Muscle layer of colon (tissue), 2 donors: Measurements from ENCODE around the gene CHSY1.

Source experiments
- H3K27ac ChIP-seq: one replicate; pipeline ENCODE4 v1.7.0; 2013; ENCODE audit warnings: low read depth, mild to moderate bottlenecking, low read length, moderate library complexity
- H3K27me3 ChIP-seq, 2 donors: one replicate each; pipeline ENCODE4 v1.7.0; 2013; ENCODE audit warnings: low read length in 2 of 2, mild to moderate bottlenecking in 2 of 2; ENCODE audit not compliant: insufficient read depth in 2 of 2, control insufficient read depth in 1 of 2
- H3K36me3 ChIP-seq: one replicate; pipeline ENCODE4 v1.7.0; 2013; ENCODE audit warnings: mild to moderate bottlenecking, low read length; ENCODE audit not compliant: insufficient read depth
- H3K4me1 ChIP-seq: one replicate; pipeline ENCODE4 v1.7.0; 2013; ENCODE audit warnings: mild to moderate bottlenecking, low read length; ENCODE audit not compliant: insufficient read depth
- H3K4me3 ChIP-seq, 2 donors: one replicate each; pipeline ENCODE4 v1.7.0; 2013; ENCODE audit warnings: low read length in 2 of 2, low read depth in 1 of 2, mild to moderate bottlenecking in 1 of 2, moderate library complexity in 1 of 2
- H3K9ac ChIP-seq: one replicate; pipeline ENCODE4 v1.7.0; 2013; ENCODE audit warnings: low read length
- H3K9me3 ChIP-seq: one replicate; pipeline ENCODE4 v1.7.0; 2013; ENCODE audit warnings: mild to moderate bottlenecking, low read length
- donor health status: abdominal sarcoma.
- donor health status: Adenocarcinoma of cecum.

Gene CHSY1

GRCh38 chr15:101203029-101203573, 48.7 kb downstream of the CHSY1 start:
- Histone ChIP-seq H3K27ac (no peak overlapping the region), H3K4me1 (peaks cover 11% of the 10 kb centered on the region)

GRCh38 chr15:101201411-101202174, 50.3 kb downstream of the CHSY1 start:
- Histone ChIP-seq H3K9ac (no peak overlapping the region), H3K4me1 (peaks cover 11% of the 10 kb centered on the region), H3K9me3 (no peaks in the 10 kb centered on the region), H3K27me3 (no peaks in the 10 kb centered on the region), H3K4me3 (no peak overlapping the region), H3K27ac (no peak overlapping the region), H3K36me3 (no peaks in the 10 kb centered on the region)

More at GRCh38 chr15:101203029-101203573, 48.7 kb downstream of the CHSY1 start:
- H3K4me3 ChIP-seq, result no peak overlapping the region
- H3K9ac ChIP-seq, result no peak overlapping the region
- H3K9me3 ChIP-seq, result no peaks in the 10 kb centered on the region
- no peaks in the 10 kb centered on the region for H3K27me3 ChIP-seq
- no peaks in the 10 kb centered on the region for H3K36me3 ChIP-seq

DNA sequence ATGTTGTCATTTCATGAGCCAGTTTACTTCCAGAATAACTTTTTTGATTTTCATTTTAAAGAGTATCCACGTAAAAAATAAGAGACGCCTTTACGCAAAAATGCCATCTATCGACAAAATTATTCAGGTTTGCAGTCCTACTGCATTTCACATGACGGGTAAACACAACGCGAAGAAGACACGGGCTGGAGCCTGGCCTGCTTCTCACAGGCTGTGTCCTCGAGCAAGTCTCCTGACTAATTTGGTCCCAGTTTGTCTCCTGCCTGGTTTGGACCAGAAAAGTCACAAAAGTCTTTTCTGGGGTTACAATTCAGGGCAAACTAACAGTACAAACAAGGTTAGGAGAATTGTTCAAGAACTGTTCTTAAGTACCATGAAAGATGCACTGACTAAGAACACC, 51.7 kb downstream of the CHSY1 start:
- Histone ChIP-seq H3K27ac (no peak overlapping the region), H3K9ac (no peak overlapping the region), H3K4me3 (no peak overlapping the region), H3K36me3 (no peaks in the 10 kb centered on the region), H3K4me1 (peaks cover 11% of the 10 kb centered on the region), H3K27me3 (no peaks in the 10 kb centered on the region), H3K9me3 (no peaks in the 10 kb centered on the region)

DNA sequence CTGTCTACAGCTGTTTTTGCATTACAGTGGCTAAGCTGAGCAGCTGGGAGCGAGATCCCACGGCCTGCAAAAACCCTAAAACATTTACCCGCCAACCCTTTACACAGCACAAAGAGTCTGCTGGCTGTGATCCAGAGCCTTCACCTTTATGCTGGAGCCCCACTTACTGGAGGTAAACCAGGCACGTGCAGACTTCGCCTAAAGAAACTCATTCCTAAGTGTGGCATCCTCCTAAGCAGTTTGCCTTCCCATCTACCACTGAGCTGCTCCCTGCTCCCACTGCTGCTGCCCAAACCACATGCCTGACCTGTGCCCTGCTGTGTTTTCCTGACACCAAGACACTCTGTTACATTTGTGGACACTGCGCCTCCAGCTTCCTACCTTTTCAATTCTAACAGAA, 53.0 kb downstream of the CHSY1 start:
- H3K9me3 ChIP-seq, result no peaks in the 10 kb centered on the region
- H3K27ac ChIP-seq, result no peak overlapping the region
- no peaks in the 10 kb centered on the region for H3K27me3 ChIP-seq
- H3K4me3 ChIP-seq, result no peak overlapping the region
- H3K4me1 ChIP-seq, result peaks cover 14% of the 10 kb centered on the region
- no peaks in the 10 kb centered on the region for H3K36me3 ChIP-seq
- H3K9ac ChIP-seq, result no peak overlapping the region

DNA sequence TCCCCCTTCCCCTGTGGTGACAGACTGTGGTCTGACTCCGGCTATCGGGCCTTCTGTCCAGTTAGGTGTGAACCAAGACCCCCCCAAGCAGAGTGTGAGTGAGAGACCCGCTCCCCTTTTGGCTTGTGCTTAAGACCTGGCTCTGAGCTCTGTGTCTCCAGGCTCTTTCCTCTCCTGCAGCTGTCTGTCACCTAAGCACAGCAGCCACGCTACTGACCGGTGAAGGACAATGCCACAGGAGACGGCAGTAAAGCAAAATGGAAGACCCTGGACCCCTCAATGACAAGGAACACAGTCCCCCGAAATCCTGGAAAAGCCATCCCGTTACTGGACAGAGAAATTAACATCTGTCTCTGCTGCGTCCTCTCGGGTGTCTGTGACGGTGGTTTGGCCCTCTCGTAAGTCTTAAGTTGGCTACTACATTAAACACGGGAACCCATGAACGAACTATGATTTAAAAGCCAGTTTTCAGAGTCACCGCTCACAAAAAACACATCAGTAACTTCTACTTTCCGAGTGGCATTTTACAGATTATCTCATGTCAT, 53.7 kb downstream of the CHSY1 start:
- H3K27me3 ChIP-seq, result no peaks in the 10 kb centered on the region
- no peaks in the 10 kb centered on the region for H3K9me3 ChIP-seq
- no peak overlapping the region for H3K4me3 ChIP-seq
- H3K4me1 ChIP-seq, result peaks cover 21% of the 10 kb centered on the region
- H3K36me3 ChIP-seq, result no peaks in the 10 kb centered on the region
- no peak overlapping the region for H3K9ac ChIP-seq
- no peak overlapping the region for H3K27ac ChIP-seq

DNA sequence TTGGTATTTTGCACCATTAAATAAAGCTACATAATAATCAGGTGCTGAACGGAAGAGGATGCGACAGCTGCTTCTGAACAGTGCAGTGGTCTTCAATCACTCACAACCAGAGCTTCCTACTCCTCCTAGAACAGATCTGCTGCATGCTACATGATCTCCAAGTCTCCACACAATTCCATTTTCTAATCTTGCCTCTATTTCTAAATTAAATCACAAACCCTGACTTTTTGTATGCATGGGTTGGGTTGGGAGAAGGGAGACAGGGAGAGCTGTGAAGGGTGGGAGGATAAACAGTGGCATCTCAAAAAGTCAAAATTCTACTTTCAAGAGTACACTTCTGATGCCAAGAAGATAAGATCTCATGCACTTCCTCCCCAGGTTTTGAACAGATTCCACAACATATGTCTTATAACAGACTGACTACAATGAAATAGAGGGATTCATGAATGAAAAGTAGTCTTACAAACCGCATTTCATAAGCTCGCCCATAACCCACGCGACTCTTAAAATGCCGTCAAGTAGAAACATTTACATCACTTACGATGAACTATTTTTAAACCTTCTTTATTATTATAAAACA, 57.2 kb downstream of the CHSY1 start:
- Histone ChIP-seq H3K27me3 (no peaks in the 10 kb centered on the region), H3K36me3 (no peaks in the 10 kb centered on the region), H3K4me3 (no peak overlapping the region), H3K27ac (no peak overlapping the region), H3K4me1 (peaks cover 29% of the 10 kb centered on the region), H3K9me3 (no peaks in the 10 kb centered on the region), H3K9ac (no peak overlapping the region)

DNA sequence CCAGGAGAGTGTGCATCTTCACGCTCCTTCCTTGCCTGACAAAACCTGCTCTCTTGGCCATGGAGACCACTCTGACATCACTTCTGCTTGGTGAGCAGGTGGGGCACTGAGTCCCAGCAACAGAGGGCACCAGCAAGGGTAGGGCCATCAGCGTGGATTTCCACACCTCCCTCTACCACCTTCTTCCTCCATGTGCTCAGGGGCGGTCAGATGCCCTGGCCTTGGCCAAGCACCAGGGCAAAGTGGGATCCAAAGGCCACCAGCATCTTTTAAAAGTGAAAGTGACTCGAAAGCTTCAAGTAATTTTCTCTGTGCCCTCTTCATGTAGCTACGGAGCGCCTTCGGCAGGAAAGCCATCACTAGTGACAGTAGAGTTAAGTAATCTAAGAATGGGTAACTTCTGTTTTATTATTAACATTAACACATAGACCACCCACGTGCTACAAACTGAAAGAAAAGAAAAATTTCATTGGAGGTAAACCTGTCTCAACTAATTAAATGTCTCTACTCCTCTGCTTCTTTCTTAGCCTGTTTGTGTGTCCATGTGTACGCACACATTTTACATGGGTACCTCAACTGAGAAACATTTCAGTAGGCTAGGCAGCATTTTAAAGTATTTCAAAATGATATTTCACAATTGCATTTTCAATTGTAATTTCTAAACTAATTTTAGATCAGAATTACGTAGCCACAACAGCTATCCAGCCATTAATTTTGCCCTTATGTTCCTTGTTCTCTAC, 57.9 kb downstream of the CHSY1 start:
- Histone ChIP-seq H3K9me3 (no peaks in the 10 kb centered on the region), H3K4me3 (no peak overlapping the region), H3K9ac (no peak overlapping the region), H3K36me3 (no peaks in the 10 kb centered on the region), H3K27me3 (no peaks in the 10 kb centered on the region), H3K27ac (no peak overlapping the region), H3K4me1 (peaks cover 29% of the 10 kb centered on the region)

DNA sequence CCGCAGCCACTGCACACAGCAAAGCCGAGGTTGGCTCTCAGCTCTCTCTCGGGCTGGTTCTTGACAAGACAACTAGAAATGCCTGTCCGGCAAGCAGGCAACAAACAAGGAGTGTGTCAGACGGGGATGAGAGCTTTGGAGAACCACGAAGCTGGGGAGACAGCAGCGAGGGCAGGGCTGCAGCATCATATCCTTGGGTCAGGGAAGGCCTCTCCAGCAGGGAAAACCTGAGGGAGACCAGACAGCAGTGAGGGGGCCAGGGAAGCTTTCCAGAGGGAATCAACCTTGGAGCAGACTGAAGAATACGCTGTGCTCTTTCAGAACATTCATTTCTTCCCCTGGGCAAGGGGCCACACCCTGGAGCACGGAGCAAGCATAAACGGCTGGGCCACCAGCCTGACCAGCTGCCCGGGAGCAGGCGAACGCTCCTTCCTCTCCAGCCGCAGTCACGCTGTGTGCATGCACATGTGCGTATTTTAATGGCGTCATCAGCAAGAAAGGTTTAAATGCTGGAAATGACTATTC, 58.7 kb downstream of the CHSY1 start:
- no peaks in the 10 kb centered on the region for H3K27me3 ChIP-seq
- peaks cover 35% of the 10 kb centered on the region for H3K4me1 ChIP-seq
- peak overlapping the region; percentile 66 for H3K27ac ChIP-seq
- peak overlapping the region in 1 of 2 donors; percentile 36 for H3K4me3 ChIP-seq
- no peaks in the 10 kb centered on the region for H3K36me3 ChIP-seq
- no peaks in the 10 kb centered on the region for H3K9me3 ChIP-seq
- H3K9ac ChIP-seq, result no peak overlapping the region

DNA sequence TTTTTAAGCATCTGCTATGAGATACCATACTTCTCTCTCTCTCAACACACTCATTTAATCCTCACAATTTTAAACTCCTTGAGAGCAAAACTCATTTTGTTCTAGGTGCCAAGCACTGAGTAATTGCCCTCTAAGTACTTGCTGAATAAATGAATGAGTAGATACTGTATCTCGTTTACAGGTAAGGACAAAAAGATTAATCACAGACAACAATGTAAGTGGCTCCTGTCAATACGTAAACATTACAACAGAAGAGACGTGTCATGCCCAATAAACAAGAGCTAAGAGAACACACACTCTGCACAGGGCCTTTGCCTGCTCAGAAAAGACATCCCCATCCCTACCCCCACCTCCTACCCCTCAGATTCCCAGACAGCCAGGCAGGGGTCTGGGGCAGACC, 59.8 kb downstream of the CHSY1 start:
- Histone ChIP-seq H3K27me3 (no peaks in the 10 kb centered on the region), H3K9ac (no peak overlapping the region), H3K4me1 (peaks cover 39% of the 10 kb centered on the region), H3K9me3 (no peaks in the 10 kb centered on the region), H3K27ac (peak overlapping the region; percentile 28), H3K36me3 (no peaks in the 10 kb centered on the region), H3K4me3 (no peak overlapping the region)

DNA sequence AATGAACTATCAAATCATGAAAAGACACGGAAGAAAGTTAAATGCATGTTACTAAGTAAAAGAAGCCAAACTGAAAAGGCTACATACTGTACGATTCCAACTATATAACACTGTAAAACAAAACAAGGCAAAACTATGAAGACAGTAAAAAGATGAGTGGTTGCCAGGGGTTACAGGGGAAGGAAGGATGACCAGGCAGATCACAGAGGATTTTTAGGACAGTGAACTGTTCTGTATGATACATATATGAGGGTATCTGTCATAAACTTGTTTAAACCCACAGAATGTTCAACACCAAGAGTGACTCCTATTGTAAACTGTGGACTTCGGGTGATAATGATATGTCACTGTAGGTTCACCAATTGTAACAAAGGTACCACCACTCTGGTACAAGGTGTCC, 60.6 kb downstream of the CHSY1 start:
- Histone ChIP-seq H3K9ac (no peak overlapping the region), H3K27ac (no peak overlapping the region), H3K27me3 (no peaks in the 10 kb centered on the region), H3K36me3 (no peaks in the 10 kb centered on the region), H3K9me3 (no peaks in the 10 kb centered on the region), H3K4me1 (peaks cover 39% of the 10 kb centered on the region), H3K4me3 (no peak overlapping the region)

DNA sequence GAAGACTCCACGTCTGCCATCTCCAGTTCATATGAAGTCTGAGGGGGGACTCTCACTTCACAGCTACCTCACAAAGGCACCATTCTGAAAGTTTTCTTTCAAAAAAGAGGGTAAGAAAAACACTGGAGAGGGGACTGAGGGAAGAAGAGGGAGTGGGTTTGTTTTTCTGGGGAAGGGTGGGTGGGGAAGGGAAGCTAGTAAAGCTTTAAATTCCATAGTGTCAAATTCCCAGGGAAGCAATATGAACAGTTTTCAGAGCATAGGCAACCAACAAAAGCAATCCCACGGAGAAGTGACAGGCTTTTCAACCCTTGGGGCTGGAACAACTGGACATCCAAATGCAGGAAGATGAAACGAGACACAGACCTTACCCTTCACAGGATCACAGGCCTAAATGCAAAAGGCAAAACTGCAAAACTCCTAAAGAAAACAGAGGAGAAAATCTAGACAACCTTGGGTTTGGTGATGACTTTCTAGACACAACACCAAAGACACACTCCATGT, 61.7 kb downstream of the CHSY1 start:
- peaks cover 39% of the 10 kb centered on the region for H3K4me1 ChIP-seq

More for the DNA sequence above, 61.7 kb downstream of the CHSY1 start:
- Histone ChIP-seq H3K27me3 (no peaks in the 10 kb centered on the region), H3K36me3 (no peaks in the 10 kb centered on the region), H3K9me3 (no peaks in the 10 kb centered on the region), H3K4me3 (no peak overlapping the region), H3K9ac (no peak overlapping the region), H3K27ac (no peak overlapping the region)
